ENCODE results near the gene VCAN.

DNA sequence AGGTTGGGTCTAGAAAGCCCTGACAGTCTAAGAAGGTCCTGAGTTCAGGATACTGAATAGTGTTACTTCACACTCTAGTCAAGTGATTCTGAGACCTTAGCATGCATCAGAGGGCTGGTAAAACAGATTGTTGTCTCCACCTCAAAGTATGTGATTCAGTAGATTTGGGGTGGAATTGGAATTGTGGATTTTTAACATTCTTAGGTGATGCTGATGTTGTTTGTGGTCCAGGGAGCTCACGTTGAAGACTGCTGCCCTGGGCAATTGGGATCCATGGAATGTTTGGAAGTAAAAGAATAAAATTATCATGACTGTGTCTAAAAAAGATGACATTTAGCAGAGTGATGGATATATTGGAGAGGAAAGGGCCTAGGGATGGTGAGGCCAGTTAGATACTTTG, 75.6 kb downstream of the VCAN start:
- TF ChIP-seq ZXDB (tag by site-specific recombination; IDR thresholded peaks at IDR 0.05) = no peak
- TF ChIP-seq CTCF (tag by site-specific recombination; IDR thresholded peaks at IDR 0.05) = no peak
- TF ChIP-seq, protein P1, sequence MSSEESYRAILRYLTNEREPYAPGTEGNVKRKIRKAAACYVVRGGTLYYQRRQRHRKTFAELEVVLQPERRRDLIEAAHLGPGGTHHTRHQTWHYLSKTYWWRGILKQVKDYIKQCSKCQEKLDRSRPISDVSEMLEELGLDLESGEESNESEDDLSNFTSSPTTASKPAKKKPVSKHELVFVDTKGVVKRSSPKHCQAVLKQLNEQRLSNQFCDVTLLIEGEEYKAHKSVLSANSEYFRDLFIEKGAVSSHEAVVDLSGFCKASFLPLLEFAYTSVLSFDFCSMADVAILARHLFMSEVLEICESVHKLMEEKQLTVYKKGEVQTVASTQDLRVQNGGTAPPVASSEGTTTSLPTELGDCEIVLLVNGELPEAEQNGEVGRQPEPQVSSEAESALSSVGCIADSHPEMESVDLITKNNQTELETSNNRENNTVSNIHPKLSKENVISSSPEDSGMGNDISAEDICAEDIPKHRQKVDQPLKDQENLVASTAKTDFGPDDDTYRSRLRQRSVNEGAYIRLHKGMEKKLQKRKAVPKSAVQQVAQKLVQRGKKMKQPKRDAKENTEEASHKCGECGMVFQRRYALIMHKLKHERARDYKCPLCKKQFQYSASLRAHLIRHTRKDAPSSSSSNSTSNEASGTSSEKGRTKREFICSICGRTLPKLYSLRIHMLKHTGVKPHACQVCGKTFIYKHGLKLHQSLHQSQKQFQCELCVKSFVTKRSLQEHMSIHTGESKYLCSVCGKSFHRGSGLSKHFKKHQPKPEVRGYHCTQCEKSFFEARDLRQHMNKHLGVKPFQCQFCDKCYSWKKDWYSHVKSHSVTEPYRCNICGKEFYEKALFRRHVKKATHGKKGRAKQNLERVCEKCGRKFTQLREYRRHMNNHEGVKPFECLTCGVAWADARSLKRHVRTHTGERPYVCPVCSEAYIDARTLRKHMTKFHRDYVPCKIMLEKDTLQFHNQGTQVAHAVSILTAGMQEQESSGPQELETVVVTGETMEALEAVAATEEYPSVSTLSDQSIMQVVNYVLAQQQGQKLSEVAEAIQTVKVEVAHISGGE (tag by site-specific recombination; conservative IDR thresholded peaks at IDR 0.05; ENCODE audit: low read depth) = no peak
- TF ChIP-seq, protein P2, sequence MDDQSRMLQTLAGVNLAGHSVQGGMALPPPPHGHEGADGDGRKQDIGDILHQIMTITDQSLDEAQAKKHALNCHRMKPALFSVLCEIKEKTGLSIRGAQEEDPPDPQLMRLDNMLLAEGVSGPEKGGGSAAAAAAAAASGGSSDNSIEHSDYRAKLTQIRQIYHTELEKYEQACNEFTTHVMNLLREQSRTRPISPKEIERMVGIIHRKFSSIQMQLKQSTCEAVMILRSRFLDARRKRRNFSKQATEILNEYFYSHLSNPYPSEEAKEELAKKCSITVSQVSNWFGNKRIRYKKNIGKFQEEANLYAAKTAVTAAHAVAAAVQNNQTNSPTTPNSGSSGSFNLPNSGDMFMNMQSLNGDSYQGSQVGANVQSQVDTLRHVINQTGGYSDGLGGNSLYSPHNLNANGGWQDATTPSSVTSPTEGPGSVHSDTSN (CRISPR knock-in tag; IDR thresholded peaks at IDR 0.05) = no peak
- TF ChIP-seq ZNF510 (tag by site-specific recombination; IDR thresholded peaks at IDR 0.05; ENCODE audit: insufficient replicate concordance) = no peak

Data from HEK293 (cell line).